Uterus (tissue), 4 donors: ENCODE results near the gene NDUFC1. TPM values are rescaled to one million over a fixed set of nuclear protein-coding genes. Genes with fewer than 3 reads are reported as not detected.
"Not testable (repeated sequence)": the region's sequence is repeated elsewhere in the genome, so short reads cannot be mapped to it uniquely, and the experiment has no call there.

Experiments used
- DNase-seq, 2 donors: peaks; one replicate each; pipeline ENCODE4 v3.0.0-alpha.2; 2019 to 2020
- H3K27ac ChIP-seq, 2 donors: fragments of 200-600 bp; sonication (generic); 1 replicate in 1 of 2; 2 replicates in 1 of 2; pipeline ENCODE4 v1.5.1; 2016 to 2018
- H3K27me3 ChIP-seq, 2 donors: fragments of 200-600 bp; sonication (generic); one replicate each; pipeline ENCODE4 v1.5.1; 2018 to 2019; ENCODE audit warnings: control low read depth in 1 of 2
- H3K36me3 ChIP-seq, 2 donors: fragments of 200-600 bp; sonication (generic); one replicate each; pipeline ENCODE4 v1.5.1; 2019; ENCODE audit warnings: control low read depth in 1 of 2
- H3K4me1 ChIP-seq, 2 donors: fragments of 200-600 bp; sonication (generic); one replicate each; pipeline ENCODE4 v1.5.1; 2018 to 2019; ENCODE audit warnings: control low read depth in 1 of 2
- H3K4me3 ChIP-seq, 2 donors: fragments of 200-600 bp; sonication (generic); 1 replicate in 1 of 2; 2 replicates in 1 of 2; pipeline ENCODE4 v1.5.1; 2018 to 2019; ENCODE audit warnings: mild to moderate bottlenecking in 1 of 2
- H3K9me3 ChIP-seq, 2 donors: fragments of 200-600 bp; sonication (generic); one replicate each; pipeline ENCODE4 v1.5.1; 2019; ENCODE audit warnings: control low read depth in 1 of 2
- CTCF ChIP-seq, 4 experiments: fragments of 200-600 bp in 2 of 4; fragments of 450-650 bp in 2 of 4; sonication (generic) in 2 of 4; IDR thresholded peaks; one replicate each; pipeline ENCODE4 v1.5.1; 2016 to 2019; ENCODE audit warnings: antibody characterized with exemption in 4 of 4, mild to moderate bottlenecking in 2 of 4, moderate library complexity in 1 of 4
- POLR2A ChIP-seq, 2 donors: fragments of 450-650 bp; IDR thresholded peaks; one replicate each; pipeline ENCODE4 v1.6.1; 2016; ENCODE audit warnings: antibody characterized with exemption in 2 of 2, mild to moderate bottlenecking in 1 of 2, moderate library complexity in 1 of 2
- intact Hi-C: fragments of 100-400 bp; cut with DNase I; formaldehyde crosslinking; loops from one replicate; pipeline ENCODE4 v1.15.1; 2023; ENCODE audit warnings: low total_unique reads
- total RNA-seq, 4 donors: library from RNA; depleted of rRNA in 3 of 4; stranded (reverse); fragments of >200 nt in 3 of 4; gene quantifications; one replicate each; pipeline versions ENCODE4 v1.1.0 to v1.2.4, GENCODE V29; 2014 to 2023
- donor health status: DM: yes; HTN: yes; CAD: no.

The NDUFC1 gene
- total RNA-seq, 4 donors from 2014 or later: 0.77 to 43.8 (median 14.9) TPM

GRCh38 chr4:139267301-139267700, 35.0 kb downstream of the NDUFC1 start:
- intact Hi-C loops: no loop called here
- TF ChIP-seq POLR2A (IDR thresholded peaks at IDR 0.05): no peak
- TF ChIP-seq CTCF (IDR thresholded peaks at IDR 0.05): no peak

GRCh38 chr4:139266583-139267257, 35.6 kb downstream of the NDUFC1 start:
- intact Hi-C loops: no loop called here
- TF ChIP-seq POLR2A (IDR thresholded peaks at IDR 0.05) (no peak), CTCF (IDR thresholded peaks at IDR 0.05) (no peak)
- H3K9me3 ChIP-seq: no peaks in the 10 kb centered on the region
- H3K4me1 ChIP-seq: no peaks in the 10 kb centered on the region
- peak; percentile 78 for DNase-seq
- H3K4me3 ChIP-seq: peak overlapping the region; percentile 41 to 42
- peak overlapping the region; percentile 73 to 79 for H3K27ac ChIP-seq
- no peaks in the 10 kb centered on the region for H3K27me3 ChIP-seq
- no peaks in the 10 kb centered on the region for H3K36me3 ChIP-seq

More at GRCh38 chr4:139267301-139267700, 35.0 kb downstream of the NDUFC1 start:
- no peaks in the 10 kb centered on the region for H3K27me3 ChIP-seq
- no peak for DNase-seq
- no peak overlapping the region for H3K4me3 ChIP-seq
- peak overlapping the region; percentile 73 to 79 for H3K27ac ChIP-seq
- H3K9me3 ChIP-seq: no peaks in the 10 kb centered on the region
- H3K36me3 ChIP-seq: no peaks in the 10 kb centered on the region
- H3K4me1 ChIP-seq: no peaks in the 10 kb centered on the region

- Histone ChIP-seq H3K27ac (peak overlapping the region; percentile 73 to 79), H3K4me1 (no peaks in the 10 kb centered on the region)
Measured at GRCh38 chr4:139266208-139266582, 36.1 kb downstream of the NDUFC1 start.

GRCh38 chr4:139265654-139266053, 36.6 kb downstream of the NDUFC1 start:
- Histone ChIP-seq H3K9me3 (no peaks in the 10 kb centered on the region), H3K27ac (no peak overlapping the region), H3K27me3 (no peaks in the 10 kb centered on the region), H3K4me3 (no peak overlapping the region), H3K4me1 (no peaks in the 10 kb centered on the region), H3K36me3 (no peaks in the 10 kb centered on the region)
- intact Hi-C loops: no loop called here
- no peak for TF ChIP-seq POLR2A (IDR thresholded peaks at IDR 0.05)
- no peak for TF ChIP-seq CTCF (IDR thresholded peaks at IDR 0.05)
- no peak for DNase-seq

More at GRCh38 chr4:139266208-139266582, 36.1 kb downstream of the NDUFC1 start:
- H3K27me3 ChIP-seq: no peaks in the 10 kb centered on the region
- no peak for DNase-seq
- no peak for TF ChIP-seq POLR2A (IDR thresholded peaks at IDR 0.05)
- no peak for TF ChIP-seq CTCF (IDR thresholded peaks at IDR 0.05)
- H3K9me3 ChIP-seq: no peaks in the 10 kb centered on the region
- H3K36me3 ChIP-seq: no peaks in the 10 kb centered on the region
- H3K4me3 ChIP-seq: peak overlapping the region; percentile 41 to 42
- intact Hi-C loops: no loop called here

- Histone ChIP-seq H3K4me1 (no peaks in the 10 kb centered on the region), H3K4me3 (no peak overlapping the region), H3K27ac (no peak overlapping the region), H3K36me3 (no peaks in the 10 kb centered on the region), H3K27me3 (no peaks in the 10 kb centered on the region), H3K9me3 (no peaks in the 10 kb centered on the region)
- no peak for DNase-seq
- TF ChIP-seq POLR2A (IDR thresholded peaks at IDR 0.05) (no peak), CTCF (IDR thresholded peaks at IDR 0.05) (no peak)
- intact Hi-C loops: no loop called here
Measured at GRCh38 chr4:139256349-139256748, 45.9 kb downstream of the NDUFC1 start.

GRCh38 chr4:139255581-139255980, 46.7 kb downstream of the NDUFC1 start:
- H3K4me3 ChIP-seq, intact Hi-C loops, DNase-seq, H3K27ac ChIP-seq, H3K4me1 ChIP-seq, H3K9me3 ChIP-seq, H3K36me3 ChIP-seq, H3K27me3 ChIP-seq: not testable (repeated sequence)
